Measurements from ENCODE around the gene SLC12A6.
"Not testable (repeated sequence)": the region's sequence is repeated elsewhere in the genome, so short reads cannot be mapped to it uniquely, and the experiment has no call there.

SLC12A6 gene

DNA sequence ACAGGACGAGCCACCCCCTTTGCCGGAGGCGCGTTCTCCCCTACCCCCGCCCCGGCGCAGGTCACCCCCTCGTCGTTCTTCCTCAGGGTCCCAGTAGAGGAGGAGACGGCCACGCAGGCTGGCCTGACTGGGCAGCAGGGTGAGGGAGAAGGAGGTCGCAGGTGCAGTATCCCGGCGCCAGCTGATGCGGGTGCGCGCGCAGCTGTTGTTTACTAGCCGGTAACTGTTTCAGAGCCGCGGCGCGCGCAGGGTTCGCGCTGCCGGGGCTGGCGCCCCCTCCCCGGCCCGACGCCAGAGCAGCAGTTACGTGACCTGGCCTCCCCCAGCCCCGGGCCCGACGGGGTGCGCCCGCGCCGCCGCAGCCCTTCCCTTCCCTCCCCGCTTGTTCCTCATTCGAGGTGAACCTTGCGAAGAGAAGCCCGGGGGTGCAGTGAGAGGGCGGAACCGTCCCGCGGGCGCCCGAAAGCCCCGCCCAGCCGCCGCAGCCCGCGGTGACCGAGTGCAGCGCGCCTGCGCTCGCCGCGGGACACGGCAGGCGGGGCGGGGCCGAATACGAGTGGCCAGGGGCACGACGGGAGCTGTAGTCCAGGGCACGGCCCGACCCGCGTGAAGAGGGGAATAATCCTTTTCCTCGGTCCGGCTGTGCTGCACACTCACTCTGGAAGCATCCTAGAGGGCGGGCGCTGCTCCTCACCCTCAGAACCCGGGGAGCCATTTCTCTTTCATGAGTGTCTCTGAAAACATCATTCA lies at the start of gene SLC12A6:
Gene SLC12A6, minus strand, starts transcription at position 225 of the 750 bp plus-strand sequence. CDS start 1,101 bp downstream, outside the sequence.
- peak; percentile 97 for DNase-seq (ENCODE audit: low read depth, low spot score)

DNA sequence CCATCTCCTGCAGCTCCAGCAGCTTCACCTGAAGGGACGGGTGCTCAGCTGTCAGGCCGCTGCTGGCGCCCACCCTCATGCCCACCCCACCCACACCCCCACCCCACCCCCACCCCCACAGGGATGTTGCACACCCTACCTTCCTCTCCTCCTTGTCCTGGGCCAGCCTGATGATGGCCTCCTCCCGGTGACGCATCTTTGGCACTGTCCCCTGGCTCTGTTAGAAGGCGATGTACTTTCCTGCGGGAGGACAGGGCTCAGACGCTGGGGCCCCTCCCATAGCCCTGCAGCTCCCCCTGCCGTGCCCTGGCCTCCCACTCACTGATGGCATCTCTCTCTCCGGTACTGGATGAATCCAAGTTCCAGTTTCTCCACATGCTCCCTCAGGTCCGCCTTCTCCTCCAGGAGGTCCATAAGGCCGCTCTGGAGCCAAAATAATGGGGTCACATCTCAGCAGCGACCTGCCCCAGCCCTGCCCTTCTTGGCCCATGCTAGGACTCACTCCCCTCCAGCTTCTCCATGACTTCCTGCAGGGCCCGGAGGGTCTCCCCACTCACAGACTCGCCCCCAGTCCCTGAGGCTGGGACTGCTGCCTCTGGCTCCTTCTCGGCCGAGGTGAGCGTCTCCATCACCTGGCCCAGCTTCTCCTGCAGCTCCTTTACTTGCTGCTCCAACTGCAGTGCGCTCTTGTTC lies 44.4 kb upstream of the SLC12A6 start:
- not testable (repeated sequence) for DNase-seq (ENCODE audit: low read depth, low spot score)

DNA sequence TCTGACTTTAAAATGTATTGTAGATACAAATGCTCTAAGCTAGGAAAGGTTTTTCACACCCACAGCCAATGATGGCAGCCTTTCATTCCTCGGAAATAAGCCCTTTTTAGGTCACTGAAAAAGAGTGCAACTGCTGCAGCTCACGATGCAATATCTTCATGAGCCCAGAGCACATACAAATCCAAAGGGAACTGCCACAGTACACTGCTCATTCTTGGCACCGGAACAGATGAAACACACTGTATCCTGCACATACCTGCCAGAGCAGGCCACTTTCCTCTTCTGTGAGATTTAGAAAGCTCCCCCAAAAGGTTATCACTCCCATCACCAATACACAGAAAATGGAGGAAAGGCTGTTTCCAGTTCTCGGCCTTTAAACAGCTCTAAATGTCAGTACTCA lies 42.9 kb upstream of the SLC12A6 start:
- DNase-seq (ENCODE audit: low read depth, low spot score): not testable (repeated sequence)

DNA sequence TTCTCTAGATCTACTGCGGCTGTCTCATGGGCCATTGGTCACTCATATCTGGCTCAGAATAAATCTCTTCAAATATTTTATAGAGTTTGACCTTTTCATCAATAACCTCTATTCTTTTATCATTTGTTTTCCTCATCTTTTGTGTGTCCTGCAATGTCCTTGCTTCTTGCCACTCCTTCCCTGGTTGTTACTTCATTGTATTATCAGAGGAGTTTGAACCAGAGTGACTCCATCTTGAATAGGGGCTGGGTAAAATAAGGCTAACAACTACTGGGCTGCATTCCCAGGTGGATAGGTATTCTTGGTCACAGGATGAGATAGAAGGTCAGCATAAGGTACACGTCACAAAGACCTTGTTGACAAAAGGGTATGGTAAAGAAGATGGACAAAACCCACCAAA lies 39.3 kb upstream of the SLC12A6 start:
- DNase-seq (ENCODE audit: low read depth, low spot score): no peak

DNA sequence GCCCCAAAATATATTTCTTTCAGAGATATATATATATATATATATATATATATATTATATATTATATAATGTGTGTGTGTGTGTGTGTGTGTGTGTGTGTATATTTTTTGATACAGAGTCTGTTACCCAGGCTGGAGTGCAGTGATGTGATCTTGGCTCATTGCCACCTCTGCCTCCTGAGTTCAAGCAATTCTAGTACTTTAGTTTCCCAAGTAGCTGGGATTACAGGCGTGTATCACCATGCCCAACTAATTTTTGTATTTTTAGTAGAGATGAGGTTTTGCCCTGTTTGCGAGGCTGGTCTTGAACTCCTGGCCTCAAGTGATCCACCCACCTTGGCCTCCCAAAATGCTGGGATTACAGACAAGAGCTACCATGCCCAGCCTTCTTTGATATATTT lies 38.0 kb upstream of the SLC12A6 start:
- not testable (repeated sequence) for DNase-seq (ENCODE audit: low read depth, low spot score)

DNA sequence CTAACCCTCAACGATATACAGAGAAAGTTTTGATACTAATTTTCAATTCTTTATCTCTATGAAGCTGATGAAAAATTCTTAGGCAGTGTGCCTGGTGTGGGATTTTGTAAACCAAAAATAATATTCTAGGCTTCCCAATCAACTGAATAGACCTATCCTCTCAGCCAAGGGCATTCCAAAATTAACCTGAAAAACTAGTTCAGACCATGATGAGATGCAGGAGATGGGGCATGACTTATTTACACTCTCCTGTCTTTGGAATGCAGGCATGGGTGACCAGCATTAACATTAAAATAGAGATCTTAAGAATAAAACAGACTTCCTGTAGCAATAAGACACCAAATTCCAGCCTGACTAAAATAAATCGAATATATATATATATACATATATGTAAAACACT lies 37.2 kb upstream of the SLC12A6 start:
- DNase-seq (ENCODE audit: low read depth, low spot score): no peak

DNA sequence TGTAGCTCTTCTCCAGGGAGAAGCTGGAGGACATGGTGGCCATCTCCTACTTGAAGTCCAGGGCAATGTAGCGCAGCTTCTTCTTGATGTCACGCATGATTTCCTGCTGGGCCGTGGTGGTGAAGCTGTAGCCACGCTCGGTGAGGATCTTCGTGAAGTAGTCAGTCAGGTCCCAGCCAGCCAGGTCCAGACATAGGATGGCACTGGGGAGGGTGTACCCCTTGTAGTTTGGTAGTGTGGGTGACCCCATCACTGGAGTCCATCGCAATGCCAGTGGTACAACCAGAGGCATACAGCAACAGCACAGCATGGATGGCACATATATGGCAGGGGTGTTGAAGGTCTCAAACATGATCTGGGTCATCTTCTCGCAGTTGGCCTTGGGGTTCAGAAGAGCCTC lies 36.4 kb upstream of the SLC12A6 start:
- no peak for DNase-seq (ENCODE audit: low read depth, low spot score)

DNA sequence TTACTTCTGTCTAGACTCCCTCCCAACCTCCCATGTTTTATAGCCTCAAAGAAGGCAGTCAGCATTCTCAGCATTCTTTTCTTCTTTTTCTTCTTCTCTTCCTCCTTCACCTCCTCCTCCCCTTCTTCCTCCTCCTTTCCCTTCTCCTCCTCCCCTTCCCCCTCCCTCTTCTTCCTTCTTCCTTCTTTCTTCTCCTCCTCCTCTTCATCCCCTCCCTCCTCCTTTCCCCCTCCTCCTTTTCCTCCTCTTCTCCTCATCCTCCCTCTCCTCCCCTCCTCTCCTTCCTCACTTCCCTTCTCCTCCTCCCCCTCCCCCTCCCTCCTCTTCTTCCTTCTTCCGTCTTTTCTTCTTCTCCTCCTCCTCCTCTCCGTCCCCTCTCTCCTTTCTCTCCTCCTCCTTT lies 33.1 kb upstream of the SLC12A6 start:
- DNase-seq (ENCODE audit: low read depth, low spot score): no peak

DNA sequence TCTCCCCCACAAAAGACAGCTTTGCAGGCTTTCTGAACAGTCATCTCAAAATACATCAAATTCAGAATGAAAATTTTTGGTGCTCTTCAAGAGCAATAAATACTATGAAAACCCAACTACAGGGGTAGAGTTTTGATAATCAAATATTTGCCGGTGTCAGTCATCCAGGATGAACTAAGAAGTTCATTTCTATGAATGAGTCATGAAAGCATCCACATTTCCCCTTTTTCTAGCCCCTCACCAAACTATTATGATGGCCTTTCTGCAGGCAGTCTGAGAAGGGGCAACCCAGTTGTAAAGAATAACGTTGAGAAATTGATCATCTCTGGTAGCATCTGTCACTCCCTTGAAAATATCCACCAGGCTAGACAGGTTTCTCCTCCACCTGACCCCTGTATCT lies 32.5 kb upstream of the SLC12A6 start:
- no peak for DNase-seq (ENCODE audit: low read depth, low spot score)

DNA sequence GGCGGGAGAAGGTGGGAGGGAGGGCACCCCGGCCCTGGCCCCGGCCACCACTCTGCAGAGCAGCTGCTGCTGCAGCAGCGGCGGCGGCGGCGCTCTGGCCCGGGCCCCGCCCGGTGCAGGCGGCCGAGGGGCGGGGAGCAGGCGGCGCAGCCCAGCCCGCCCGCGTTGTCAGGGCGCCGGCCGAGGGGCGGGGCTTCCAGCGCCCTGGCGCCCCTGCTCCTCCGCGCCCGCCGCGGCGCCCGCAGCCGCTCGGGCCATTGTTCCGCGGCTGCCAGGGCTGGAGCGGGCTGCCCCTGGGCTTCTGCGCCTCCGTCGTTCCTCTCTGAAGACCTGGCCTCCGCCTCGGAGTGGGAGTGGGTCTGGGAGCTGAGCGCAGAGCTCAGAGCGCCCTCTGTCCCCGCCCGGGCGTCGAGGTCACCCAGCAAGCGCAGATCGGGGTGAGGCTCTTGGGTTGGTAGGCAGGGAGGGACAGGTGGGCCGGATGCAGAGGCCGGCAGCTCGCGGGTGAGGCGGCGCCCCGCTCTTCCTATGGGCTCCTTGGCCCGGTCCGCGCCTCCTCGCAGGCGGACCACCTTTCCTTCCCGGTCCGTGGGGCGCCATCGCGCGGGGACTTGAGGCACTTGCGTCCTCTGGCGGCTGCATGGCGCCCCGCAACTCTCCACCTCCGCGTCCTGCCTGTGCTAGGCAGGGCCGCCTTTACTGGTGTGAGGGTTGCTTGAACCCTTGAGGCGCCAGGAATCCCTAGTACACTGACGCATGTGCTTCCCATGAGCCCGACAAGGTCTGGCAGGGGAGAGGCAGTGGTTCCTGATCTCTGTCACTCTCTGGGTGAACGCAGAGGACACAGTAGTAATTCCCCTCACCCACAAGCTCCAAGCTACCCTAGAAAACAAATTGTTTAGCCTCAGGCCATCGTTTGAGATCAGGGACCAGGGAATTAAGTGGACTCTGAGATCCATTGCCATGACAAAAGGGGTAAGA lies 29.8 kb upstream of the SLC12A6 start, which contains the start of gene LPCAT4:
Gene LPCAT4, minus strand, starts transcription at position 96 of the 981 bp plus-strand sequence. CDS start 96 bp downstream, outside the sequence.
- DNase-seq (ENCODE audit: low read depth, low spot score): peak; percentile 94

DNA sequence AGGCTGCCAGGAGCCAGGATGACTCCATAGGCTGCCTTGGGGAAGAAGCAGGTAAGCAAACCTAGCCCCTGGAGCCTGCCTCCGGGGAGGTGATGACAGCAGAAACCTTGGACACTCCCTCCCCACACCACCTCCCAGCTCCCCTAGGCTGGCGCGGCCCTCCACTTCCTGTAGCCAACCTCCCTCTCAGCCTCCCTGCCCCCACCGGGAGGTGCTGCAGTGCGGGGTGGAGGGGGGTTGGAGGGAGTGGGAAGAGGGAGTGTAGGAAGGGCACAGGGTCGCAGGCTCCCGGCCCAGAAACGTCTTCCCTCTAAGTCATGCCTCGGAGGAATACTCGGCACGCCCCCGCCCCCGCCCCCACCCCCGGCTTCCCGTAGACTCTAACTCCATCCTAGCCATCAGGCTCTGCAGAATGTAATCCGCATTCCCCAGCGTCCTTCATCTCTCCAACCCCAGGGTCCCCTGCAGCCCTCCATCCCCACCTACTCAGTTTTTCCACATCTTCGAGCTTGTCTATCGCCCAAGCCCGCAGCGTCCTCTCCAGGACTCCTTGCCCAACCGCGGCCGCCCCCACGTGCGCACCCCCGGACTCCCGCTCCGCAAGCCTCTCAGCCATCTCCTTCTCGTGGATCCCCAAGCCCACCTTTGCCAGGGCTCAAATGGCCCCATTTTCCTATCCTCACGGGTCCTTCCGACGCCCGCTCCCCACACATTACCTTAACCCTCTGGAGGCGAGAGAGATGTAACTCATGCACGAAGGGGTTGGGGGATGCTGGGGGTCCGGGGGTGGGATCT lies 28.9 kb upstream of the SLC12A6 start:
- DNase-seq (ENCODE audit: low read depth, low spot score): peak; percentile 61

DNA sequence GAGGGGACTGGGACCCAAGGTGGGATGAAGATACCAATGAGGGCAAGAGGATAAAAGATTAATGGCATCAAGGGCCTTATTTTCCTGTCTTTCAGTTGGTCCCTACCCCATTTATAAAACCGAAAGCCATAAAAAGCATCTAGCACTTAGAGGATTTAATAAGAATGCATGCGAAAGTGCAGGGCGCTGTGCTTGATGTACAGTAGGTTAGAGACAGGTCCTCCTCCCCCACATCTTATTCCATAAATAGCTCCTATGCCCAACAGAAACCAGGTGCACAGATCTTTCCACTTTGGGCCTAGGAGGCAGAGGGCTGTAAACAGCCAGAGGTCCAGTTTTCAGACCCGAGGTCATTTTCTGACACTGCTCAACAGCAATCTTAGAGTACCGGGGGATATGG lies 28.3 kb upstream of the SLC12A6 start:
- no peak for DNase-seq (ENCODE audit: low read depth, low spot score)

DNA sequence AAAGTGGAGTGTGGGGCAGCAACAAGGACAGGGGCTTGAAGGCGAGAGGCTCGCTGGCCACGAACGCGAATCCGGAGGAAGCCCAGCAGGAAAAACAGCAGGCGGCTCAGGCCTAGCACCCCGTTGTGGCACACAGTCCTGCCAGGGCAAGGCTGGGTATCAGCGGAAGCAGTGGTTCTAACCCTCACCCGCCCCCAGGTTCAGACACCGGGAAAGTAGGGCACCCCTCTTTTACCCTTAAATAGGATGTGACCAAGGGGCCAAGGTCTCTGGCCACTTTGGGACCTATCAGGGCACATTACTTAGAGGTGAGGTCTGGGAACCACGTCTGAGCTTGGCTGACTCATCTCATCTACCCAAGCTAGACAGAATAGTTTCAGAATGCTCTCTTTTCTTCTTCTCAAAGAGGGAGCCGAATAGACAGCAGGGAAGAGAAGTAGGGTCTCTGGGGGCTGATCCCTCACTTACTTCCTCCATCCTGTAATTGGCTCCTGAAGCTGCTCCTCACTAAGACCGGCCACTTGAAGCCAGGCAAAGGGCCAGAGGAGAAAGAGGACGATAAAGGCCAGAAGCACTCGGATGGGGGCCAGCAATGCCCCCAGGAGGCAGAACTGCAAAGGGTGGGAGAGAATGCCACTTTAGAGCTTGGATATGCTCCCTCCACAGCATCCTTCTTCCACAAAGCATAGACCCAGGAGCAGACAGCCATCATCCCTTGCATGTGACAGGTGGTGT lies 27.7 kb upstream of the SLC12A6 start:
- DNase-seq (ENCODE audit: low read depth, low spot score): peak; percentile 21

DNA sequence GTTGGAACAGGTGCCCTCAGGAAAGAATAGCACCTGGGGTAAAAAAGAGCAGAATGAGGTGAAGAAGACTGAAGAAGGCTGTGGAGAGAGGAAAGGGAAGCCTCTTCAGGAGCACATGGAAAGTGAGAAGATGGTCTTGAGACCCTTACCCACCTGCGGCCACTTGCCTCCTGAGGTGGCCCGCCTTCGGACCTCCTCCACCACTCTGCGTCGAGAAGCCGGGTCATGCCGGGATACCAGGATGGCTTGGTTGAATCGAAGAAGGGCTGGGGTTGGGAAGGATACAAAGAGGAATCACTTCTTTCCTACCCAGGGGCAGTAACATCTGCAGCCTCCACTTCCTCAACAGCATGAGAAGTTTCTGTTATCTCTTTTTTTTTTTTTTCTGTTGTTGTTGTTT lies 26.5 kb upstream of the SLC12A6 start:
- DNase-seq (ENCODE audit: low read depth, low spot score): no peak

DNA sequence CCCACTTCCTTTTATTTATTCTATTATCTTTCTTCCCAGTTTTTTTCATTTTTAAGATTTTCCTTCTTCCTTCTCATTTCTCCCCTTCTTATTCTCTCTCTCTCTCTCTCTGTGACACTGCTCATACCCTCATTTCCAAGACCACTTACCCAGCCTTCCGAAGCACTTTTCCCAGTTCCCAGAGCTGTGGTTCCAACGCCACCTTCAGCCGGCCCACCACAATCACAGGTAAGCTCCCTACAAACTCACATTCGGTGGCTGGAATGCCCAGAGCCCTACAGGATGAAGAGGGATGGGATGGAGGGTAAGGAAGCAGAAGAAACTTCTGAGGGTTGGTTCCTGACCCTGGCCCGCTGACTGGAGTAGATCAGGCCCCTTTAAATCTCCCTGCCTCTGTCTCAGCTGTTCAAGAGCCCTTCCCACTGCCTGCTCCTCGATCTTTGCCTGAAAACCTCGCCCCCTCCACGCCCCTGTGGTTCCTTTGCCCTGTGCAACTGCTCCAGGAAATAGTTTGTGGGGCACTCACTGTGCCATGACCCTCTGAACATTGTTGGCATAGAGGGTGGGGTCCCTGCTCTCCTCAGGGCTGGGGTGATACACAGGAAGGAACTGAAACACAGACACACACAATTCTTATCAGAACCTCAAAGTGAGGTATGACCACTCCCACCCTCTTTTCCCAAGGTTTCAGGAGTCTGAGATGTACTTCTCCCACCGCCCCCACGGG lies 24.6 kb upstream of the SLC12A6 start:
- no peak for DNase-seq (ENCODE audit: low read depth, low spot score)

DNA sequence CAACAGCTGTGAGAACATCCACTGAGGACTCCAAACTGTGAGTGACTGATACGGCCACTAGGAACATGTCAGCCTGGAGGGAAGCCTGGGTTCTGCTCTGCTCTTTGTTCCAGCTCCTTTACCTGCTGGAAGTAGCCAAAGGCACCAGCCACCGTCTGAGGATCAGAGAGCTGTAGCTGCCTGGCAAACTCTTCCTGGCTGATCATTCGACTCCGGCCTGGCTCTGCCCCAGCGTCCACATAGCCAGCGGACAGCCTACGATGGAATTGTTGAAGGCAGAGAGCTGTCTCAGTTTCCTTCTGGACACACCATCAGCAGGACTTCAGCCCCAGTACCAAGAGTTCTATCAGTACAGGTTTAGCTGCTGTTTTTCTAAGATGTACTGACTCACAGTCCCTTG lies 23.7 kb upstream of the SLC12A6 start:
- no peak for DNase-seq (ENCODE audit: low read depth, low spot score)

DNA sequence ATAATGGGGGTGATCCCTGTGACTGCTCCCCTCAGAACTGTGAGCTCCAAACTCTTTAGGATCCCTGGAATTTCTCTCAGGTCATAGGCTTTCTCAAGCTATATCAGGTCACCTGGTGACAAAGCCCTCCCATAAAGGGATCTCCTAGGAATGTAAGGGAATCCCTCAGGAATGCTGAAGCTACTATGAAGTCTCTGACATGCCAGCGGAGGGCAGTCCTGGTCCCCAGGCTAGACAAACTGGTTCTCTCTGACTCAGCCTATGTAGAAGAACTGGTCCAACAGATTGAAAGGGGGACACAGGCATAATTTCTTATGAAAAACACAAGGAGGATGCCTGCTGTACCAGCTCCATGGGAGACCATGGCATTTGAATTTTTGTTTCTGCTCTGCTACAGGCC lies 22.7 kb upstream of the SLC12A6 start:
- peak; percentile 22 for DNase-seq (ENCODE audit: low read depth, low spot score)

DNA sequence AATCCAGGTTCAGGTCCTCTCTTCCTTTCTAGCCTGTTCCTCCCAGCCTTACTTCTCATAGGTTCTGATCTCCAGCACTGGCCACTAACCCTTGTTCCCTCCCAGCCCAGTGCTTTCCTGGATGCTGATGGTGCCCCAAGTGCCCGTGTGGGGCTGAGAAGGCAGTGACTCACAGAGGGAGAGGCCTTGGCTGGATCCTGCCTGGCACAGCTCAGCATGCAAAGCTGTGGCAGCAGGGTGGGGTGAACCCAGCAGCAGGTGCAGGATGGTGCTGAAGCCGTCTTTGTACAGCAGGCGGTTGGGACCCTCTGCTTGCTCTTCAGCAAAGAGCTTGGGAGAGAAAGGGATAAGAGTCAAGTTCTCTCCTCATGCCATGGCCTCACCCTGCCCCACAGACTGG lies 21.8 kb upstream of the SLC12A6 start:
- DNase-seq (ENCODE audit: low read depth, low spot score): no peak

DNA sequence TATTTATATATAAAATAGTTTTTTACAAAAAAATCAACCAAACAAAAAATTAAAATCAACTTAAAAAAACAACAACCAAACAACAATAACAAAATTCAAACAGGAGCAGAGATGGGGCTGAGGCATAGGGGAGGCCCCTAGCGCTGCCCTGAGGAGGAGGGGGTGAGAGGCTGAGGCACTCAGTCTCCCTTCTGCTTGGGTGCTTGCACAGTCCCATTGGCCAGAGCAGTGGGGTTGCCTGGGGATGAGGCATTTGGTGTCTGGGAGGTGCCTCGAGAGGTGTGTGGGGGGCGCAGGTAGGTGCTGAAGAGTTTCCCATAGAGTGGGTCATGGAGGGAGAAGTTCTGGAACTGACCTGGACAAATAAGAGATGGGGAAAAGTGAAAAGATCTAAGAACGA lies 21.4 kb upstream of the SLC12A6 start:
- DNase-seq (ENCODE audit: low read depth, low spot score): no peak

DNA sequence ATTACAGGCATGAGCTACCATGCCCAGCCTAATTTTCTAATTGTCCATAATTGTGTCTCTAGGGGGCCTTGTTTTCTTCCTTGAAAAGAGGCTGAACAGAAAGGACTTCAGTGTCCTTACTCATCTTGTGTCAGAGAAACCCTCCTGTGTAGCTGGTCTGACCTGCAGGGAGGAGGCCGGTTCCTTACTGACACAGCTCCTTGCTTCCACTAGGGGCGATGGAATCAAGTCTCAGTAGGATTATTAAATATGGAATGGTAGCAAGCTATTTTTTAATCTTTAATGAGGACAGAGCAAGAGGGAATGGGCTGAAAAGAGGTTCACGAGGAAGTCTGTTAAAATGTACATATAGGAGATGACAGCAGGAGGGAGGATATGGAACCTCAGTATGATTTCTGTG lies 20.8 kb upstream of the SLC12A6 start:
- DNase-seq (ENCODE audit: low read depth, low spot score): no peak
